Measurements from ENCODE around the gene ZXDC.

ZXDC gene

GRCh38 chr3:126510308-126510910 is 34.7 kb upstream of the ZXDC start:
- no peak for DNase-seq

GRCh38 chr3:126509597-126510307 is 34.1 kb upstream of the ZXDC start:
- no peak for DNase-seq

GRCh38 chr3:126508564-126508964 is 32.9 kb upstream of the ZXDC start:
- DNase-seq, result no peak

- DNase-seq, result no peak
Measured at GRCh38 chr3:126507886-126508285, 32.2 kb upstream of the ZXDC start.

- DNase-seq, result no peak
Measured at GRCh38 chr3:126503701-126504100, 28.0 kb upstream of the ZXDC start.

GRCh38 chr3:126502656-126503055 is 27.0 kb upstream of the ZXDC start:
- DNase-seq, result no peak

GRCh38 chr3:126501736-126502135 is 26.0 kb upstream of the ZXDC start:
- DNase-seq, result no peak

- no peak for DNase-seq
Measured at GRCh38 chr3:126501054-126501453, 25.4 kb upstream of the ZXDC start.

GRCh38 chr3:126500016-126500415 is 24.3 kb upstream of the ZXDC start:
- DNase-seq, result no peak

GRCh38 chr3:126499401-126499800 is 23.7 kb upstream of the ZXDC start:
- DNase-seq, result no peak

GRCh38 chr3:126498929-126499328 is 23.2 kb upstream of the ZXDC start:
- no peak for DNase-seq

GRCh38 chr3:126498461-126498860 is 22.8 kb upstream of the ZXDC start:
- no peak for DNase-seq

- DNase-seq, result no peak
Measured at GRCh38 chr3:126497956-126498355, 22.3 kb upstream of the ZXDC start.

- no peak for DNase-seq
Measured at GRCh38 chr3:126496894-126497850, 21.5 kb upstream of the ZXDC start.

GRCh38 chr3:126495786-126496185 is 20.1 kb upstream of the ZXDC start:
- DNase-seq, result no peak

- DNase-seq, result no peak
Measured at GRCh38 chr3:126494970-126495230, 19.2 kb upstream of the ZXDC start.

GRCh38 chr3:126494204-126494969 is 18.7 kb upstream of the ZXDC start:
- DNase-seq, result no peak

- DNase-seq, result no peak
Measured at GRCh38 chr3:126493739-126494138, 18.0 kb upstream of the ZXDC start.

GRCh38 chr3:126493051-126493450 is 17.4 kb upstream of the ZXDC start:
- DNase-seq, result no peak

GRCh38 chr3:126491221-126492013 is 15.7 kb upstream of the ZXDC start:
- DNase-seq, result no peak

GRCh38 chr3:126490619-126491018 is 14.9 kb upstream of the ZXDC start:
- DNase-seq, result no peak

GRCh38 chr3:126488886-126489569 is 13.3 kb upstream of the ZXDC start:
- DNase-seq, result no peak

Data from activated CD4-positive, alpha-beta T cell treated with anti-CD3 and anti-CD28 coated beads, Interleukin-2, amount 50 U/mL, for 4 hours (primary cell).